Peyer's patch (tissue), 4 donors: Measurements from ENCODE around the gene CENPC.

ENCODE experiments used
- POLR2A ChIP-seq, 2 donors: fragments of 450-650 bp; IDR thresholded peaks; one replicate each; pipeline ENCODE4 v1.5.1; 2017; ENCODE audit warnings: antibody characterized with exemption in 2 of 2, mild to moderate bottlenecking in 2 of 2, moderate library complexity in 2 of 2
- TF ChIP-seq, protein P1 (sequence below), 6 experiments: fragments of 450-650 bp in 4 of 6; fragments of 200-600 bp in 2 of 6; sonication (generic) in 1 of 6; IDR thresholded peaks; one replicate each; pipeline ENCODE4 v1.5.1; 2017 to 2019; ENCODE audit warnings: antibody characterized with exemption in 6 of 6, mild to moderate bottlenecking in 3 of 6, moderate library complexity in 1 of 6

DNA sequence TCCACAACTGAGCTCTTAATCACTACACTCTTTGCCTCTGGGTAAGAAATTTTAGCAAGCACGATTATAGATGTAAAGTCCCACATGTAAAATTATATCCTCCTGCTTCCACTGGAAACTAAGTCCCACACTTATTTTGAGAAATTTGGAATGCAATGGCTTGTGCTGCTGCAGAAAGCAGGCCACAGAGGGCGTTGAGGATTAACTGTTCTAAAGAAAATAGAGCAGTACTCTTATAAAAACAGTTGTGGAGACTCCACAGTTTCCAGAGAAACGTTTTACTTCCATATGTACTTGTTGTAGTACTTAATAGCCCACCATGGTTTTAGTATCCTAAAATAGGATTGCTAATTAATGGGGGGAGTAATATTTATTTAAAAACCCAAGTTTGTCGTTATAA is 1.7 kb upstream of the CENPC start:
- TF ChIP-seq, protein P1, sequence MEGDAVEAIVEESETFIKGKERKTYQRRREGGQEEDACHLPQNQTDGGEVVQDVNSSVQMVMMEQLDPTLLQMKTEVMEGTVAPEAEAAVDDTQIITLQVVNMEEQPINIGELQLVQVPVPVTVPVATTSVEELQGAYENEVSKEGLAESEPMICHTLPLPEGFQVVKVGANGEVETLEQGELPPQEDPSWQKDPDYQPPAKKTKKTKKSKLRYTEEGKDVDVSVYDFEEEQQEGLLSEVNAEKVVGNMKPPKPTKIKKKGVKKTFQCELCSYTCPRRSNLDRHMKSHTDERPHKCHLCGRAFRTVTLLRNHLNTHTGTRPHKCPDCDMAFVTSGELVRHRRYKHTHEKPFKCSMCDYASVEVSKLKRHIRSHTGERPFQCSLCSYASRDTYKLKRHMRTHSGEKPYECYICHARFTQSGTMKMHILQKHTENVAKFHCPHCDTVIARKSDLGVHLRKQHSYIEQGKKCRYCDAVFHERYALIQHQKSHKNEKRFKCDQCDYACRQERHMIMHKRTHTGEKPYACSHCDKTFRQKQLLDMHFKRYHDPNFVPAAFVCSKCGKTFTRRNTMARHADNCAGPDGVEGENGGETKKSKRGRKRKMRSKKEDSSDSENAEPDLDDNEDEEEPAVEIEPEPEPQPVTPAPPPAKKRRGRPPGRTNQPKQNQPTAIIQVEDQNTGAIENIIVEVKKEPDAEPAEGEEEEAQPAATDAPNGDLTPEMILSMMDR (IDR thresholded peaks at IDR 0.05): no peak
- no peak for TF ChIP-seq POLR2A (IDR thresholded peaks at IDR 0.05)
